ENCODE results near the gene DHX57. TPM values are rescaled to one million over a fixed set of nuclear protein-coding genes. Genes with fewer than 3 reads are reported as not detected.
"Not testable (repeated sequence)": the region's sequence is repeated elsewhere in the genome, so short reads cannot be mapped to it uniquely, and the experiment has no call there.

The DHX57 gene
- total RNA-seq, 4 donors from 2014 or later: 11.1 to 17.4 (median 12.2) TPM

DNA sequence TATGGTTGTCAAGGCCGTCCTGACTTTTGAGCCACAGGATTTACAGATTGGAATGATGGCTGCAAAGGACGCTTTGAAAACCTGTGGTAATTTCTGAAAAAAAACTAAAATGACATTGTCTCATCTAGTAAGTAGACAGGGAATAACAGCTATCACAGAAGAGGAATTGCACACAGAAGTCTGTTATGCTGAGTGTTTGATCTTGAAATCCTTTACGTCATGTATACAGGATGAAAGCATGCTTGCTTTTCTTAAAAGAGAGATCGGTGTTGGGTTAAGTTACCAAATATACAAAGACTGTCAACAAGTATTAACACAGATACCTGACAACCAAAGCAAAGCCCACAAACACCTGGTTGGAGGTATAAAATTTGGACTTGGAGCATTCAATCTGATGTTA, 112.0 kb downstream of the DHX57 start:
- DNase-seq (ENCODE audit: extremely low spot score): no peak
- WGBS: 93% methylated on average over 4 of the region's 4 CpGs
- intact Hi-C loops (cut with DNase I): no loop called here

DNA sequence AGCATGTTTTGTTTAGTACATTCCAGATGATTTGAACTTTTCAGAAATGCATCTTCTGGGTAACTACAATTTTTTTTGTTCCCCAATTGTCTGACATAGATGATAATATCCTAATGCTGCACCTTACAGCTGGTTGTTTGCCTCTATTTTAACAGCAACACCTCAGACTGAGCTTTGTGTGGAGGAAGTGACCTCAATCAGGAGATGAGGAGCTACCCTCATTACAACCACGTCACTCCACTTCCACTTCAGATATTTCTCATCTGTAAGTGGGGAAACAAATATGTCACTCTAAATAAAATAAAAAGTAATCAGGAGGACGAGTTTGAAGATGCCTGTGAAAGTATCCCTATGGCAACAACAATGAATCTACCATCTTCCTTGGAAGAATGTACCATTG, 112.5 kb downstream of the DHX57 start:
- H3K4me3 ChIP-seq: no peak overlapping the region
- H3K27ac ChIP-seq (replicated peaks in 1 of 4): no peak overlapping the region
- H3K36me3 ChIP-seq: no peaks in the 10 kb centered on the region
- intact Hi-C loops (cut with DNase I): no loop called here
- no peaks in the 10 kb centered on the region for H3K27me3 ChIP-seq
- no peak for DNase-seq (ENCODE audit: extremely low spot score)
- no peaks in the 10 kb centered on the region for H3K4me1 ChIP-seq
- no peak for TF ChIP-seq POLR2A (IDR thresholded peaks at IDR 0.05; ENCODE audit: low read depth)
- no peak for TF ChIP-seq EP300 (IDR thresholded peaks at IDR 0.05)
- TF ChIP-seq, protein P1, sequence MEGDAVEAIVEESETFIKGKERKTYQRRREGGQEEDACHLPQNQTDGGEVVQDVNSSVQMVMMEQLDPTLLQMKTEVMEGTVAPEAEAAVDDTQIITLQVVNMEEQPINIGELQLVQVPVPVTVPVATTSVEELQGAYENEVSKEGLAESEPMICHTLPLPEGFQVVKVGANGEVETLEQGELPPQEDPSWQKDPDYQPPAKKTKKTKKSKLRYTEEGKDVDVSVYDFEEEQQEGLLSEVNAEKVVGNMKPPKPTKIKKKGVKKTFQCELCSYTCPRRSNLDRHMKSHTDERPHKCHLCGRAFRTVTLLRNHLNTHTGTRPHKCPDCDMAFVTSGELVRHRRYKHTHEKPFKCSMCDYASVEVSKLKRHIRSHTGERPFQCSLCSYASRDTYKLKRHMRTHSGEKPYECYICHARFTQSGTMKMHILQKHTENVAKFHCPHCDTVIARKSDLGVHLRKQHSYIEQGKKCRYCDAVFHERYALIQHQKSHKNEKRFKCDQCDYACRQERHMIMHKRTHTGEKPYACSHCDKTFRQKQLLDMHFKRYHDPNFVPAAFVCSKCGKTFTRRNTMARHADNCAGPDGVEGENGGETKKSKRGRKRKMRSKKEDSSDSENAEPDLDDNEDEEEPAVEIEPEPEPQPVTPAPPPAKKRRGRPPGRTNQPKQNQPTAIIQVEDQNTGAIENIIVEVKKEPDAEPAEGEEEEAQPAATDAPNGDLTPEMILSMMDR (IDR thresholded peaks at IDR 0.05): no peak
- no peak for TF ChIP-seq POLR2AphosphoS5 (IDR thresholded peaks at IDR 0.05)
- H3K9me3 ChIP-seq: no peaks in the 10 kb centered on the region
- WGBS: 65% methylated on average over 2 of the region's 2 CpGs

More for the DNA sequence above, 112.0 kb downstream of the DHX57 start:
- no peaks in the 10 kb centered on the region for H3K9me3 ChIP-seq
- H3K27ac ChIP-seq (replicated peaks in 1 of 4): no peak overlapping the region
- H3K36me3 ChIP-seq: no peaks in the 10 kb centered on the region
- H3K4me3 ChIP-seq: no peak overlapping the region
- no peaks in the 10 kb centered on the region for H3K4me1 ChIP-seq
- TF ChIP-seq EP300 (IDR thresholded peaks at IDR 0.05) (no peak), POLR2A (IDR thresholded peaks at IDR 0.05; ENCODE audit: low read depth) (no peak), POLR2AphosphoS5 (IDR thresholded peaks at IDR 0.05) (no peak)
- TF ChIP-seq, protein P1 (IDR thresholded peaks at IDR 0.05): no peak
- no peaks in the 10 kb centered on the region for H3K27me3 ChIP-seq

DNA sequence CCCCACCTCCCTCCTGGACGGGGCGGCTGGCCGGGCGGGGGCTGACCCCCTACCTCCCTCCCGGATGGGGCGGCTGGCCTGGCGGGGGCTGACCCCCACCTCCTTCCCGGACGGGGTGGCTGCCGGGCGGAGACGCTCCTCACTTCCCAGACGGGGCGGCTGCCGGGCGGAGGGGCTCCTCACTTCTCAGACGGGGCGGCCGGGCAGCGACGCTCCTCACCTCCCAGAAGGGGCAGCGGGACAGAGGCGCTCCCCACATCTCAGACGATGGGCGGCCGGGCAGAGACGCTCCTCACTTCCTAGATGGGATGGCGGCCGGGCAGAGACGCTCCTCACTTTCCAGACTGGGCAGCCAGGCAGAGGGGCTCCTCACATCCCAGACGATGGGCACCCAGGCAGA, 119.8 kb downstream of the DHX57 start:
- WGBS: 95% methylated on average over 23 of the region's 31 CpGs
- intact Hi-C loops (cut with DNase I); H3K36me3 ChIP-seq; H3K27ac ChIP-seq (replicated peaks in 1 of 4); H3K4me3 ChIP-seq; DNase-seq (ENCODE audit: extremely low spot score); H3K27me3 ChIP-seq; H3K9me3 ChIP-seq: not testable (repeated sequence)
- peaks cover 5 to 11% (median 7%) of the 10 kb centered on the region in 4 donors for H3K4me1 ChIP-seq

DNA sequence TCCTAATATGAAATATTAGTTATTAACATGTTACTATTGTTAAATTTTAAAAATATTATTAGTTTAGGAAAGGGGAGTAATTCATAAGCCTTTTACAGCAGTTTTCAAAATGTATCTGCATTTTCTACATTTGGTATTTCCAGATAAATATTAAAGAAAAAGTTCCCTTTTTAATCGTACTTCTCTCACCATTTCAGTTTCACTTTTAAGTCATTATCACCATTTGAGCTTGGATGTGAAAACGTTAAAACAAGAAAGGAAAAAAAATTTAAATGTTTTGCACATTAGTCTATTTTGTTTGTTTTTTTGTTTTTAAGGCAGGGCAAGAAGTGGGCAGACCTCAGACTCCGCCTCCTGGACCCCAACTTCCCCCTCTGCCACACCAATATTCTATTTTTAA, 121.2 kb downstream of the DHX57 start:
- Histone ChIP-seq H3K4me3 (peak overlapping the region; percentile 3 to 25 (median 18)), H3K36me3 (peaks cover 0 to under 1% (median 0%) of the 10 kb centered on the region in 4 donors), H3K9me3 (no peaks in the 10 kb centered on the region), H3K4me1 (peaks cover 10 to 16% (median 12%) of the 10 kb centered on the region in 4 donors), H3K27ac (replicated peaks in 1 of 4) (no peak overlapping the region), H3K27me3 (no peaks in the 10 kb centered on the region)
- TF ChIP-seq EP300 (IDR thresholded peaks at IDR 0.05) (no peak), POLR2AphosphoS5 (IDR thresholded peaks at IDR 0.05) (no peak), POLR2A (IDR thresholded peaks at IDR 0.05; ENCODE audit: low read depth) (no peak)
- TF ChIP-seq, protein P1 (IDR thresholded peaks at IDR 0.05): no peak
- WGBS: 53% methylated on average over 3 of the region's 3 CpGs
- no peak for DNase-seq (ENCODE audit: extremely low spot score)
- intact Hi-C loops (cut with DNase I): no loop called here

DNA sequence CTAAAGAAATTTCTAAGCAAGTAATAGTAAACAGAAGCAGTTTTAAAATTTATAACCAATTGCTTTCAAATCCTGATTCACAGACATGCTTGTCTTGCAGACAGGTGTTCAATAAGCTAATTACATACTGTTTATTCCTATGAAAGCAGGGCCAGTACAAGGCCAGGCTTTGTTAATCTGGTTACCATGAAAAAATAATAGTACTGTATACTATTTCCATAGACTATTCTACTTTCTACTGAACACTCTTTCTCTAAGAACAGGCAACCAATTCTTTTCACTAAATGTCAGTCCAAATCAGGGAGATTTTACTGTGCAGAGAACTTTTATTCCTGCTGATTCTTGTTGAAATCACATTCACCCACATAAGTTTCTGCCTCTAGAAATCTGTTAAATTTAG, 121.7 kb downstream of the DHX57 start:
- H3K27me3 ChIP-seq: no peaks in the 10 kb centered on the region
- peak overlapping the region in 1 of 4 donors; percentile 3 for H3K4me3 ChIP-seq
- H3K27ac ChIP-seq (replicated peaks in 1 of 4): no peak overlapping the region
- DNase-seq (ENCODE audit: extremely low spot score): no peak
- peaks cover 14 to 21% (median 16%) of the 10 kb centered on the region in 4 donors for H3K4me1 ChIP-seq
- TF ChIP-seq POLR2A (IDR thresholded peaks at IDR 0.05; ENCODE audit: low read depth) (no peak), POLR2AphosphoS5 (IDR thresholded peaks at IDR 0.05) (no peak), EP300 (IDR thresholded peaks at IDR 0.05) (no peak)
- TF ChIP-seq, protein P1 (IDR thresholded peaks at IDR 0.05): no peak
- intact Hi-C loops (cut with DNase I): no loop called here
- no peaks in the 10 kb centered on the region for H3K9me3 ChIP-seq
- H3K36me3 ChIP-seq: peaks cover 2 to 5% (median 3%) of the 10 kb centered on the region in 4 donors

Measured in esophagus muscularis mucosa (tissue), 4 donors.